CD4-positive, alpha-beta T cell (primary cell): ENCODE measurements around the gene CDK5RAP2. TPM values are rescaled to one million over a fixed set of nuclear protein-coding genes. Genes with fewer than 3 reads are reported as not detected.

Experiments
- ATAC-seq: fragments of 200-7000 bp; cut with Tn5 transposase; one replicate; pipeline ENCODE4 v1.10.0; 2022; ENCODE audit warnings: mild to moderate bottlenecking; ENCODE audit not compliant: poor library complexity
- CTCF ChIA-PET: fragments of 350-600 bp; sonication (Branson Sonifier 250); formaldehyde crosslinking; loops from one replicate; lab custom pipeline; 2021; ENCODE audit warnings: antibody characterized with exemption, inconsistent platforms; lab: Charles Lee
- POLR2A ChIA-PET: fragments of 350-600 bp; sonication (Branson Sonifier 250); formaldehyde crosslinking; loops from one replicate; lab custom pipeline; 2021; ENCODE audit warnings: antibody characterized with exemption, inconsistent platforms; lab: Charles Lee
- DNase-seq, 14 experiments: peaks; one replicate each; pipeline ENCODE4 v3.0.0-alpha.2; 2013 to 2020; ENCODE audit warnings: mixed read lengths in 2 of 14
- H3K27ac ChIP-seq, 2 donors: one replicate each; pipeline versions ENCODE4 v1.5.1 to v1.7.0; 2013; ENCODE audit warnings: low read length in 2 of 2, low read depth in 1 of 2, mild to moderate bottlenecking in 1 of 2
- H3K27me3 ChIP-seq, 2 experiments: 1 replicate in 1 of 2; 2 replicates in 1 of 2; pipeline versions ENCODE4 v1.6.1 to v1.7.0; 2013; ENCODE audit warnings: low read length in 2 of 2, control low read depth in 1 of 2, mild to moderate bottlenecking in 1 of 2, moderate library complexity in 1 of 2; ENCODE audit not compliant: insufficient read depth in 2 of 2, control insufficient read depth in 1 of 2
- H3K36me3 ChIP-seq: one replicate; pipeline ENCODE4 v1.6.1; 2013; ENCODE audit warnings: low read length, control low read depth; ENCODE audit not compliant: insufficient read depth
- H3K4me1 ChIP-seq: one replicate; pipeline ENCODE4 v1.6.1; 2013; ENCODE audit warnings: low read length, control low read depth; ENCODE audit not compliant: insufficient read depth
- H3K4me3 ChIP-seq: one replicate; pipeline ENCODE4 v1.5.1; 2013; ENCODE audit warnings: mild to moderate bottlenecking, low read length, moderate library complexity
- H3K9me3 ChIP-seq, 2 experiments: 1 replicate in 1 of 2; 2 replicates in 1 of 2; pipeline versions ENCODE4 v1.6.1 to v1.7.0; 2013; ENCODE audit warnings: low read length in 2 of 2, mild to moderate bottlenecking in 2 of 2, control low read depth in 1 of 2, moderate library complexity in 1 of 2; ENCODE audit not compliant: control insufficient read depth in 1 of 2, insufficient read depth in 1 of 2
- H3K27ac Mint-ChIP-seq: one replicate; pipeline ENCODE4 v1.8.0; 2020; ENCODE audit warnings: mixed read lengths
- H3K27me3 Mint-ChIP-seq: one replicate; pipeline ENCODE4 v1.8.0; 2021; ENCODE audit warnings: mixed read lengths
- H3K36me3 Mint-ChIP-seq: one replicate; pipeline ENCODE4 v1.8.0; 2021; ENCODE audit warnings: low read depth, mixed read lengths
- H3K4me1 Mint-ChIP-seq: one replicate; pipeline ENCODE4 v1.8.0; 2021; ENCODE audit warnings: low read depth, mixed read lengths
- H3K4me3 Mint-ChIP-seq: one replicate; pipeline ENCODE4 v1.8.0; 2020; ENCODE audit warnings: mild to moderate bottlenecking, mixed read lengths
- H3K9me3 Mint-ChIP-seq: one replicate; pipeline ENCODE4 v1.8.0; 2020; ENCODE audit warnings: mixed read lengths
- intact Hi-C, 2 experiments: fragments of 100-400 bp; cut with DNase I in 1 of 2; cut with micrococcal nuclease in 1 of 2; formaldehyde crosslinking; loops; one replicate each; pipeline versions ENCODE4 v1.15.1 to v1.9.0; 2023 to 2025; cut with DNase I, micrococcal nuclease
- total RNA-seq, 174 experiments: library from RNA in 2 of 174; stranded (reverse) in 2 of 174; gene quantifications; one replicate each; pipeline ENCODE4 v1.2.3 and lab custom pipeline; 2021 to 2026
- TF ChIP-seq, protein P1 (sequence below): fragments of 200-600 bp; IDR thresholded peaks from one replicate; pipeline ENCODE4 v1.8.0; 2022; ENCODE audit warnings: antibody characterized with exemption, mild to moderate bottlenecking

Gene CDK5RAP2
- total RNA-seq, 2 experiments from 2014 or later: 55.0 to 56.0 TPM

DNA sequence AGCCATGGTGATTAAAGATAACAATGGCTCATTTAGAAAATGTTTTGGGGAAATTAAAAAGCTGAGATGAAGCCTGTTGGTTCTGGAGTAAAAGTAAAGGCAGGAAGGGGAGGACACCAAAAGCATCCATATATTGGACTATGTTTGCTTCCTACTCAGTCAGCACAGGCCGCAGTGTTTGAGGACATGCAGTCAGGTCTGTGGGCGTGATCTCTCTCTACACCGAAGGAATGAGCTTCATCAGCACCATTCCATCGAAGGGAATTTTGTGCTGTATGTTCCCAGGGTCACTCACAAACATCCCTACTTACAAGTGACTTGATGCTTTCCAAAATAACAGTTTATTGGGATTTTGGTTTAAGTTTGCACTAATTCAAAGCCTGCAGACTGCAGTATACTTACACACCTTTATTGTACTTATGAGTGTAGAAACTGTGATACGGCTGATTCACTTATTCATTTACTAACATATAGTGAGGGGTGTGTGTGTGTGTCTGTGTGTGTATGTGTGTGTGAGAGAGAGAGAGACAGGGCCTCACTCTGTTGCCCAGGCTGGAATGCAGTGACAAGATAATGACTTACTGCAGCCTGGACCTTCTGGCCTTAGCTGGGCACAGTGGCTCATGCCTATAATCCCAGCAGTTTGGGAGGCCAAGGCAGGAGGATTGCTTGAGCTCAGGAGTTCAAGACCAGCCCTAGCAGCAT, 13.4 kb upstream of the CDK5RAP2 start:
- POLR2A ChIA-PET: interaction anchor here (0.6 kb wide), 1 partner anchor 10 kb away, joined by 3 read pairs; no protein-coding TSS in a partner anchor
- DNase-seq (no peak), ATAC-seq (no peak)
- H3K9me3 ChIP-seq: no peaks in the 10 kb centered on the region
- TF ChIP-seq, protein P1, sequence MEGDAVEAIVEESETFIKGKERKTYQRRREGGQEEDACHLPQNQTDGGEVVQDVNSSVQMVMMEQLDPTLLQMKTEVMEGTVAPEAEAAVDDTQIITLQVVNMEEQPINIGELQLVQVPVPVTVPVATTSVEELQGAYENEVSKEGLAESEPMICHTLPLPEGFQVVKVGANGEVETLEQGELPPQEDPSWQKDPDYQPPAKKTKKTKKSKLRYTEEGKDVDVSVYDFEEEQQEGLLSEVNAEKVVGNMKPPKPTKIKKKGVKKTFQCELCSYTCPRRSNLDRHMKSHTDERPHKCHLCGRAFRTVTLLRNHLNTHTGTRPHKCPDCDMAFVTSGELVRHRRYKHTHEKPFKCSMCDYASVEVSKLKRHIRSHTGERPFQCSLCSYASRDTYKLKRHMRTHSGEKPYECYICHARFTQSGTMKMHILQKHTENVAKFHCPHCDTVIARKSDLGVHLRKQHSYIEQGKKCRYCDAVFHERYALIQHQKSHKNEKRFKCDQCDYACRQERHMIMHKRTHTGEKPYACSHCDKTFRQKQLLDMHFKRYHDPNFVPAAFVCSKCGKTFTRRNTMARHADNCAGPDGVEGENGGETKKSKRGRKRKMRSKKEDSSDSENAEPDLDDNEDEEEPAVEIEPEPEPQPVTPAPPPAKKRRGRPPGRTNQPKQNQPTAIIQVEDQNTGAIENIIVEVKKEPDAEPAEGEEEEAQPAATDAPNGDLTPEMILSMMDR: no peak
- no peaks in the 10 kb centered on the region for H3K27me3 ChIP-seq
- intact Hi-C loops: no loop called here
- H3K4me3 ChIP-seq: no peak overlapping the region
- no peak overlapping the region for H3K27ac ChIP-seq
- Mint-ChIP-seq H3K27me3 (no peaks in the 10 kb centered on the region), H3K27ac (no peak overlapping the region), H3K4me1 (no peaks in the 10 kb centered on the region), H3K36me3 (no peaks in the 10 kb centered on the region), H3K4me3 (no peak overlapping the region), H3K9me3 (no peaks in the 10 kb centered on the region)
- CTCF ChIA-PET: no interaction called here
- H3K4me1 ChIP-seq: no peaks in the 10 kb centered on the region
- no peaks in the 10 kb centered on the region for H3K36me3 ChIP-seq

DNA sequence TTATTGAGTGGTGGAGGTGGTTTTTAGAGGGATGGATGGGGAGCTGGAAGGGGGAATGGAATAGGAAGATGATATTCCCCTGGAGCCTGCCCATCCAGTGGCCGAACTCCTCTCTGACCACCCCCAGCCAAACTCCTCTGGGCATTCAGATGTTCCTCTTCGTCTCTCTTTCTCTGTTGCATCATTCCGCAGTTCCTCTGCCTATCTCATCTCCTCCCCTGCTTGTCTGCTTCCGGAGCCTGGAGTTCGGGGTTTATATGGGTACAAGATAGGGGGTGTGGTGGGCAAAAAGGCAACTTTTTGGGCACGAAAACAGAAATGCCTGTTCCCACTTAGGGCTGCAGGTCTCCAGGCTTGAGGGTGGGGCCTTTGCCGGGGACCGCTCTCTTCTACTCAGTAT, 12.2 kb upstream of the CDK5RAP2 start:
- no peaks in the 10 kb centered on the region for H3K27me3 Mint-ChIP-seq
- no peak overlapping the region for H3K27ac Mint-ChIP-seq
- H3K9me3 Mint-ChIP-seq: no peaks in the 10 kb centered on the region
- no peaks in the 10 kb centered on the region for H3K4me1 ChIP-seq
- H3K27me3 ChIP-seq: no peaks in the 10 kb centered on the region
- POLR2A ChIA-PET: no interaction called here
- H3K9me3 ChIP-seq: no peaks in the 10 kb centered on the region
- TF ChIP-seq, protein P1: no peak
- no peak overlapping the region for H3K4me3 Mint-ChIP-seq
- H3K4me1 Mint-ChIP-seq: no peaks in the 10 kb centered on the region
- no peaks in the 10 kb centered on the region for H3K36me3 Mint-ChIP-seq
- no peaks in the 10 kb centered on the region for H3K36me3 ChIP-seq
- ATAC-seq (no peak), DNase-seq (no peak)
- no peak overlapping the region for H3K4me3 ChIP-seq
- intact Hi-C loops: no loop called here
- H3K27ac ChIP-seq: no peak overlapping the region
- CTCF ChIA-PET: no interaction called here

DNA sequence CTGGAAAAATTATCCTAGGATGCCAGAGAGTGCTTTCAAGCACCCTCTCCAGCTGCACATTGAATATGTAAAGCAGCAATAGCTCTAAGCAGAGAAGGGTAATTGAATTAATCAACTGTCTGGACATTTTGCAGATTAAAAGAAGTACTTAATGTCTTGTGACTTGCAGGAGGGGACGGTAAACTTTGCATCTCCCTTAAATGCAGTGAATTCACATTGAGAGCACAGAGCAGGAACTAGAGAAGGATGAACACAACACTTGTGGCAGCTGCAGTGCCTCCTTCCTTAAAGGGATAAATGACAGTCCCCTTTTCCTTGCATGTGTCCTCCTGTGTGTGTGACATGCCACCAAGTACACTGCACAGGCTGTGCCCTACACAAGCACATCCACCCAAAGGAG, 7.4 kb upstream of the CDK5RAP2 start:
- peaks cover 4% of the 10 kb centered on the region for H3K4me1 Mint-ChIP-seq
- H3K4me3 Mint-ChIP-seq: no peak overlapping the region
- peaks cover 6% of the 10 kb centered on the region for H3K4me1 ChIP-seq
- ATAC-seq (no peak), DNase-seq (no peak)
- no peaks in the 10 kb centered on the region for H3K36me3 Mint-ChIP-seq
- ChIA-PET POLR2A (no interaction called here), CTCF (interaction anchor here (1.1 kb wide), 1 partner anchor 33 kb away, joined by 3 read pairs; no protein-coding TSS in a partner anchor)
- no peaks in the 10 kb centered on the region for H3K9me3 Mint-ChIP-seq
- no peaks in the 10 kb centered on the region for H3K27me3 ChIP-seq
- no peaks in the 10 kb centered on the region for H3K9me3 ChIP-seq
- no peaks in the 10 kb centered on the region for H3K27me3 Mint-ChIP-seq
- H3K27ac ChIP-seq: no peak overlapping the region
- intact Hi-C loops: loop anchor here in 1 of 2 experiments (10.0 kb wide), 2 partner anchors 787 to 1677 kb away; partner anchors contain the start of genes MRRF, RBM18 and STOM
- no peak overlapping the region for H3K4me3 ChIP-seq
- TF ChIP-seq, protein P1: no peak
- no peaks in the 10 kb centered on the region for H3K36me3 ChIP-seq
- H3K27ac Mint-ChIP-seq: no peak overlapping the region
